Endothelial cell of umbilical vein (primary cell): ENCODE results near the gene LRRC41. TPM values are rescaled to one million over a fixed set of nuclear protein-coding genes. Genes with fewer than 3 reads are reported as not detected.

Source experiments
- BruUV-seq: library from RNA; stranded (reverse); fragments of 400-500 nt; replicated peaks from 2 replicates; lab custom pipeline; 2021; lab: Mats Ljungman, UMichigan
- CTCF ChIA-PET: fragments of 300-600, 350-600 bp; sonication (Branson Sonifier 250); formaldehyde crosslinking; loops from one replicate; lab custom pipeline; 2021; ENCODE audit warnings: antibody characterized with exemption, inconsistent platforms; lab: Charles Lee
- POLR2A ChIA-PET: fragments of 300-600, 350-600 bp; sonication (Branson Sonifier 250); formaldehyde crosslinking; loops from one replicate; lab custom pipeline; 2021; ENCODE audit warnings: antibody characterized with exemption, inconsistent platforms; lab: Charles Lee
- DNase-seq: peaks from one replicate; pipeline ENCODE4 v3.0.0-alpha.2; 2011; ENCODE audit warnings: low read depth, low spot score
- FAIRE-seq: peaks from 2 replicates; lab custom pipeline; 2011; peaks lifted over from hg19 to GRCh38; lab: Jason Lieb, UNC
- H2AFZ ChIP-seq: 2 replicates; pipeline ENCODE4 v1.6.0; 2012; ENCODE audit warnings: low read depth, low read length, control low read depth, inconsistent platforms
- H3K27ac ChIP-seq: 2 replicates; pipeline ENCODE4 v1.5.1; 2011; ENCODE audit warnings: low read depth, mild to moderate bottlenecking, control low read depth, low read length, moderate library complexity; ENCODE audit not compliant: insufficient read depth
- H3K27me3 ChIP-seq, 2 experiments: 2 replicates each; pipeline versions ENCODE4 v1.6.0 to v1.6.1; 2011; ENCODE audit warnings: low read length in 2 of 2, mixed read lengths in 1 of 2; ENCODE audit not compliant: control insufficient read depth in 2 of 2, insufficient read depth in 2 of 2
- H3K36me3 ChIP-seq, 2 experiments: 2 replicates in 1 of 2; 3 replicates in 1 of 2; pipeline ENCODE4 v1.5.1; 2011; ENCODE audit warnings: low read length in 2 of 2, mild to moderate bottlenecking in 1 of 2, moderate library complexity in 1 of 2; ENCODE audit not compliant: control insufficient read depth in 2 of 2, insufficient read depth in 2 of 2; ENCODE audit errors: extremely low read depth in 1 of 2
- H3K4me1 ChIP-seq: 3 replicates; pipeline ENCODE4 v1.5.1; 2011; ENCODE audit warnings: mild to moderate bottlenecking, low read length; ENCODE audit not compliant: control insufficient read depth, insufficient read depth; ENCODE audit errors: extremely low read depth
- H3K4me2 ChIP-seq: 2 replicates; pipeline ENCODE4 v1.6.1; 2011; ENCODE audit warnings: low read length, control low read depth, mixed read lengths; ENCODE audit not compliant: insufficient read depth
- H3K4me3 ChIP-seq, 3 experiments: fragments of 200-600 bp in 1 of 3; sonication (generic), shearing (Covaris generic) in 1 of 3; replicated peaks in 1 of 3; 2 replicates each; pipeline ENCODE4 v1.5.1; 2011 to 2016; ENCODE audit warnings: control low read depth in 3 of 3, low read length in 3 of 3, mild to moderate bottlenecking in 2 of 3, inconsistent platforms in 1 of 3, low read depth in 1 of 3, moderate library complexity in 1 of 3; ENCODE audit not compliant: insufficient read depth in 1 of 3
- H3K79me2 ChIP-seq: 2 replicates; pipeline ENCODE4 v1.6.0; 2012; ENCODE audit warnings: low read length, inconsistent platforms; ENCODE audit not compliant: control insufficient read depth, insufficient read depth
- H3K9ac ChIP-seq: replicated peaks from 2 replicates; pipeline ENCODE3; 2011; ENCODE audit warnings: low read length, control low read depth; ENCODE audit not compliant: insufficient read depth; ENCODE audit errors: extremely low read depth
- H3K9me1 ChIP-seq: replicated peaks from 3 replicates; pipeline ENCODE4 v1.6.0; 2011; ENCODE audit warnings: mild to moderate bottlenecking, low read length; ENCODE audit not compliant: control insufficient read depth, insufficient read depth; ENCODE audit errors: extremely low read depth
- H3K9me3 ChIP-seq: replicated peaks from 2 replicates; pipeline ENCODE4 v1.5.1; 2012; ENCODE audit warnings: low read length, inconsistent platforms; ENCODE audit not compliant: control insufficient read depth, insufficient read depth
- H4K20me1 ChIP-seq: replicated peaks from 2 replicates; pipeline ENCODE3; 2011; ENCODE audit warnings: mild to moderate bottlenecking, low read length; ENCODE audit not compliant: control insufficient read depth, insufficient read depth; ENCODE audit errors: extremely low read depth
- EZH2 ChIP-seq: IDR thresholded peaks from 2 replicates; pipeline ENCODE4 v1.6.1; 2012; ENCODE audit warnings: borderline replicate concordance, low read depth, mild to moderate bottlenecking, moderate library complexity, low read length, inconsistent platforms; ENCODE audit not compliant: severe bottlenecking
- POLR2A ChIP-seq: IDR thresholded peaks from 2 replicates; pipeline ENCODE4 v1.6.1; 2012; ENCODE audit warnings: low read depth, mild to moderate bottlenecking, control low read depth, low read length
- dilution Hi-C: fragments of 300-500 bp; cut with MboI; formaldehyde crosslinking; loops from one replicate; pipeline ENCODE4 v1.15.0; 2019; ENCODE audit warnings: low sequenced_read_pairs; ENCODE audit not compliant: extremely low pct_ligation_motif_present
- intact Hi-C: fragments of 100-400 bp; cut with micrococcal nuclease; formaldehyde crosslinking; loops from one replicate; pipeline ENCODE4 v1.10.0; 2022
- polyA plus RNA-seq, 4 experiments: library from polyadenylated mRNA; depleted of rRNA in 3 of 4; stranded (reverse) in 3 of 4; unstranded in 1 of 4; fragments of >200 nt; gene quantifications; 2 replicates each; pipeline versions ENCODE4 v1.2.1 to v1.2.3, GENCODE V29; 2011 to 2012; ENCODE audit warnings: missing spikeins in 1 of 4
- total RNA-seq: library from RNA; stranded (reverse); gene quantifications from 2 replicates; pipeline ENCODE4 v1.2.3, GENCODE V29; 2021
- TF ChIP-seq, protein P1 (sequence below): IDR thresholded peaks from 2 replicates; pipeline ENCODE4 v1.6.1; 2011; ENCODE audit not compliant: insufficient read depth, insufficient read length
- TF ChIP-seq, protein P2 (sequence below), 2 donors: IDR thresholded peaks; 1 replicate in 1 of 2; 2 replicates in 1 of 2; pipeline ENCODE4 v1.5.1; 2011; ENCODE audit warnings: low read length in 2 of 2, mild to moderate bottlenecking in 2 of 2, moderate library complexity in 2 of 2, control low read depth in 1 of 2, inconsistent platforms in 1 of 2, low read depth in 1 of 2; ENCODE audit not compliant: insufficient read depth in 1 of 2; ENCODE audit errors: extremely low read depth in 1 of 2

Gene LRRC41
- total and polyA plus RNA-seq, 2 donors (not counting 3 experiments of a cell fraction or from before 2014, with no cell fraction given) = 69.2 to 91.1 TPM

DNA sequence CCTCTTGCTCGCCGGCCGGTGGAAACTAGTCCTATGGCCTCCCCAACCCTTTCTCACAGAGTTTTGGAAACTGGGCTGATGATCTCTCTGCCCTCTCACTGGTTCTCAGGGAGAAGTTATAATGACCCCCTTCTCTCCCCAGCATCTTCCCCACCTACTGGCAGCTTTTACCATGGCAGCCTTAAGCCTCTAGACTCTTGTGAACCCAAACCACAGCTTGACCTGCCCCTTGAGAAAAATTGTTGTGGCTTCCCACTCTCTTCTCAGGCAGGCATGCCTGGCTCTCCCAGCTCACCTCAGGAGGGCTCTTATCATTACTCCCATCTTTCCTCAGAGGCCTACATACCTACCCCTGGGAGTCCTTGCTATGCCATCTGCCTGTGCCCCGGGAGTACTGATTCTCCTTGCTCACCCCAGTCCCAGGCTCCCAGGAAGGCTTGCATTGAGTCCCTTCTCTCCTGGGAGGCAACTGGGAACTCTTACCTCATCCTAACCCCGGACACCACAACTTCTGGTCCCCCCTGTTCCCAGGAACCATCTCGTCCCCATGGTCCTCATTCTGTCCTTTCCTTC, 38.8 kb upstream of the LRRC41 start:
- H3K4me2 ChIP-seq = peak overlapping the region; percentile 47
- BruUV-seq = no TSS peak
- FAIRE-seq (no peak), DNase-seq (no peak)
- no peak overlapping the region for H3K9ac ChIP-seq
- H3K9me3 ChIP-seq = no peaks in the 10 kb centered on the region
- H3K4me3 ChIP-seq = no peak overlapping the region
- H3K27me3 ChIP-seq = no peaks in the 10 kb centered on the region
- peaks cover 0 to 12% of the 10 kb centered on the region in 2 experiments for H3K36me3 ChIP-seq
- ChIA-PET CTCF (interaction anchor here (0.7 to 1.3 kb wide), 5 partner anchors 9 to 97 kb away, joined by 3 to 6 read pairs (median 4); partner anchors contain the start of gene RAD54L), POLR2A (no interaction called here)
- no peak overlapping the region for H2AFZ ChIP-seq
- intact Hi-C loops (loop anchor here (5.0 kb wide), 1 partner anchor 160 kb away; no protein-coding TSS in a partner anchor), dilution Hi-C loops (no loop called here)
- no peaks in the 10 kb centered on the region for H4K20me1 ChIP-seq
- no peaks in the 10 kb centered on the region for H3K9me1 ChIP-seq
- peaks cover 24% of the 10 kb centered on the region for H3K79me2 ChIP-seq
- no peak overlapping the region for H3K27ac ChIP-seq
- H3K4me1 ChIP-seq = peaks cover 10% of the 10 kb centered on the region
- TF ChIP-seq EZH2 (no peak), POLR2A (no peak)
- TF ChIP-seq, protein P1, sequence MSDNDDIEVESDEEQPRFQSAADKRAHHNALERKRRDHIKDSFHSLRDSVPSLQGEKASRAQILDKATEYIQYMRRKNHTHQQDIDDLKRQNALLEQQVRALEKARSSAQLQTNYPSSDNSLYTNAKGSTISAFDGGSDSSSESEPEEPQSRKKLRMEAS = no peak
- TF ChIP-seq, protein P2, sequence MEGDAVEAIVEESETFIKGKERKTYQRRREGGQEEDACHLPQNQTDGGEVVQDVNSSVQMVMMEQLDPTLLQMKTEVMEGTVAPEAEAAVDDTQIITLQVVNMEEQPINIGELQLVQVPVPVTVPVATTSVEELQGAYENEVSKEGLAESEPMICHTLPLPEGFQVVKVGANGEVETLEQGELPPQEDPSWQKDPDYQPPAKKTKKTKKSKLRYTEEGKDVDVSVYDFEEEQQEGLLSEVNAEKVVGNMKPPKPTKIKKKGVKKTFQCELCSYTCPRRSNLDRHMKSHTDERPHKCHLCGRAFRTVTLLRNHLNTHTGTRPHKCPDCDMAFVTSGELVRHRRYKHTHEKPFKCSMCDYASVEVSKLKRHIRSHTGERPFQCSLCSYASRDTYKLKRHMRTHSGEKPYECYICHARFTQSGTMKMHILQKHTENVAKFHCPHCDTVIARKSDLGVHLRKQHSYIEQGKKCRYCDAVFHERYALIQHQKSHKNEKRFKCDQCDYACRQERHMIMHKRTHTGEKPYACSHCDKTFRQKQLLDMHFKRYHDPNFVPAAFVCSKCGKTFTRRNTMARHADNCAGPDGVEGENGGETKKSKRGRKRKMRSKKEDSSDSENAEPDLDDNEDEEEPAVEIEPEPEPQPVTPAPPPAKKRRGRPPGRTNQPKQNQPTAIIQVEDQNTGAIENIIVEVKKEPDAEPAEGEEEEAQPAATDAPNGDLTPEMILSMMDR (IDR thresholded peaks at IDR 0.05; ENCODE audit: extremely low read depth in 1 of 2, insufficient read depth in 1 of 2, low read depth in 1 of 2, low read length in 2 of 2) = peak in 1 of 2 donors; percentile 38
